PC-3 (cell line): ENCODE measurements around the gene SCAPER. TPM values are rescaled to one million over a fixed set of nuclear protein-coding genes. Genes with fewer than 3 reads are reported as not detected.
"Not testable (repeated sequence)": the region's sequence is repeated elsewhere in the genome, so short reads cannot be mapped to it uniquely, and the experiment has no call there.

Experiments used
- ATAC-seq: fragments of 200-7000 bp; cut with Tn5 transposase; 2 replicates; pipeline ENCODE4 v1.9.1; 2020; ENCODE audit warnings: mild to moderate bottlenecking, moderate library complexity
- BruUV-seq: library from RNA; stranded (reverse); fragments of 400-500 nt; replicated peaks from 2 replicates; lab custom pipeline; 2021; lab: Mats Ljungman, UMichigan
- CTCF ChIA-PET: fragments of 300-600 bp; sonication (Branson Sonifier 250); formaldehyde crosslinking; loops from one replicate; lab custom pipeline; 2022; ENCODE audit warnings: antibody characterized with exemption; lab: Charles Lee
- POLR2A ChIA-PET: fragments of 300-600 bp; sonication (Branson Sonifier 250); formaldehyde crosslinking; loops from one replicate; lab custom pipeline; 2022; ENCODE audit warnings: antibody characterized with exemption; ENCODE audit not compliant: unreplicated experiment; lab: Charles Lee
- DNase-seq: peaks from one replicate; pipeline ENCODE4 v3.0.0-alpha.2; 2015
- H2AFZ ChIP-seq: fragments of 300-600 bp; sonication (generic); 2 replicates; pipeline ENCODE4 v1.6.0; 2016; ENCODE audit warnings: antibody characterized with exemption, low read length
- H3F3A ChIP-seq: fragments of 300-600 bp; sonication (generic); one replicate; pipeline ENCODE4 v1.6.0; 2017; ENCODE audit warnings: antibody characterized with exemption, low read length, control low read depth, mild to moderate bottlenecking; ENCODE audit not compliant: unreplicated experiment
- H3K27ac ChIP-seq: fragments of 300-600 bp; sonication (generic); 2 replicates; pipeline ENCODE4 v1.5.1; 2016; ENCODE audit warnings: mild to moderate bottlenecking, low read length
- H3K27me3 ChIP-seq: fragments of 300-600 bp; sonication (generic); 2 replicates; pipeline ENCODE4 v1.6.1; 2016; ENCODE audit warnings: low read length, mixed read lengths
- H3K36me3 ChIP-seq: fragments of 300-600 bp; sonication (generic); 2 replicates; pipeline ENCODE4 v1.6.1; 2016; ENCODE audit warnings: low read depth, mixed run types, low read length, mixed read lengths
- H3K4me1 ChIP-seq: fragments of 300-600 bp; sonication (generic); 2 replicates; pipeline ENCODE4 v1.5.1; 2016; ENCODE audit warnings: low read length; ENCODE audit not compliant: insufficient read depth
- H3K4me2 ChIP-seq: fragments of 300-600 bp; sonication (generic); 2 replicates; pipeline ENCODE4 v1.6.0; 2016; ENCODE audit warnings: low read length
- H3K4me3 ChIP-seq: fragments of 300-600 bp; sonication (generic); 2 replicates; pipeline ENCODE4 v1.5.1; 2016; ENCODE audit warnings: mild to moderate bottlenecking, low read length, mixed read lengths
- H3K79me2 ChIP-seq: fragments of 300-600 bp; sonication (generic); 2 replicates; pipeline ENCODE4 v1.6.1; 2017; ENCODE audit warnings: low read length, mixed read lengths
- H3K9ac ChIP-seq: fragments of 300-600 bp; sonication (generic); 2 replicates; pipeline ENCODE4 v1.6.0; 2016; ENCODE audit warnings: mild to moderate bottlenecking, low read length
- H3K9me2 ChIP-seq: fragments of 300-600 bp; sonication (generic); replicated peaks from 2 replicates; pipeline ENCODE4 v1.6.1; 2016; ENCODE audit warnings: mixed run types, low read length, mixed read lengths
- H3K9me3 ChIP-seq: fragments of 300-600 bp; sonication (generic); 2 replicates; pipeline ENCODE4 v1.6.1; 2016; ENCODE audit warnings: low read length, mixed read lengths
- H4K20me1 ChIP-seq: fragments of 300-600 bp; sonication (generic); 2 replicates; pipeline ENCODE4 v1.6.1; 2016; ENCODE audit warnings: low read length, mixed read lengths
- CTCF ChIP-seq: fragments of 300-600 bp; sonication (generic); conservative IDR thresholded peaks from 2 replicates; pipeline ENCODE4 v1.5.1; 2017; ENCODE audit warnings: antibody characterized with exemption, low read depth, mild to moderate bottlenecking, low read length
- EZH2 ChIP-seq: fragments of 300-600 bp; sonication (generic); IDR thresholded peaks from one replicate; pipeline ENCODE4 v1.6.1; 2017; ENCODE audit warnings: antibody characterized with exemption, mild to moderate bottlenecking, low read length; ENCODE audit not compliant: unreplicated experiment
- EZH2phosphoT487 ChIP-seq: fragments of 300-600 bp; sonication (generic); IDR thresholded peaks from 2 replicates; pipeline ENCODE4 v1.6.1; 2018; ENCODE audit warnings: mild to moderate bottlenecking, antibody characterized with exemption, low read length, borderline replicate concordance
- intact Hi-C: fragments of 100-400 bp; cut with micrococcal nuclease; formaldehyde crosslinking; loops from 2 replicates; pipeline ENCODE4 v1.9.0; 2023
- total RNA-seq: library from RNA; depleted of rRNA; stranded (reverse); fragments of >200 nt; gene quantifications from 2 replicates; pipeline ENCODE4 v1.2.3, GENCODE V29; 2014

The SCAPER gene
- total RNA-seq, 1 experiment from 2014 or later: 6.0 TPM

DNA sequence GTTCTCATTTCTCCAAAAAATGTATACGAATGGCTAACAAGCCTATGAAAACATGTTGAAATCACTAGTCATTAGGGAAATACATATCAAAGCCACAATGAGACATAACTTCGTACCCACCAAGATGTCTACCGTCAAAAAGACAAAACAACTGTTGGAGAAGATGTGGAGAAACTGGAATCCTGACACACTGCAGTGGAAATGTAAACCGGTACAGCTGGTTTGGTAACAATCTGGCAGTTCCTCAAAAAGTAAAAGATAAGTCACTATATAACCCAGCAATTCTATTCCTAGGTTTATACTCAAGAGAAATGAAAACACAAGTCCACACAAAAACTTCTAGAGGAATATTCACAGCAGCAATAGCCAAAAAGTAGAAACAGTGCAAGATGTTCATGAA is 7.0 kb downstream of the SCAPER start:
- peaks cover 12% of the 10 kb centered on the region for H3K4me1 ChIP-seq
- H3K27me3 ChIP-seq: no peaks in the 10 kb centered on the region
- no peak overlapping the region for H3K4me3 ChIP-seq
- BruUV-seq: no TSS peak
- no peaks in the 10 kb centered on the region for H3F3A ChIP-seq
- no peak overlapping the region for H3K9ac ChIP-seq
- TF ChIP-seq EZH2 (no peak), EZH2phosphoT487 (no peak), CTCF (no peak)
- no peaks in the 10 kb centered on the region for H4K20me1 ChIP-seq
- H3K79me2 ChIP-seq: peaks cover 11% of the 10 kb centered on the region; the same call in 1 of the 2 replicates
- H2AFZ ChIP-seq: peak overlapping the region; percentile 46; the same call in 1 of the 2 replicates
- H3K4me2 ChIP-seq: peak overlapping the region; percentile 40
- ChIA-PET CTCF (no interaction called here), POLR2A (no interaction called here)
- no peak overlapping the region for H3K27ac ChIP-seq
- DNase-seq (peak; percentile 82), ATAC-seq (no peak; the same call in 1 of the 2 replicates)
- no peaks in the 10 kb centered on the region for H3K36me3 ChIP-seq
- no peaks in the 10 kb centered on the region for H3K9me3 ChIP-seq
- intact Hi-C loops: no loop called here
- H3K9me2 ChIP-seq: no peaks in the 10 kb centered on the region

- intact Hi-C loops: no loop called here
- H3F3A ChIP-seq: no peaks in the 10 kb centered on the region
- no peak overlapping the region for H3K4me2 ChIP-seq
- no peak for DNase-seq
- H3K4me1 ChIP-seq: peaks cover 12% of the 10 kb centered on the region
- BruUV-seq: no TSS peak
- ATAC-seq: no peak
- H3K9me2 ChIP-seq: no peaks in the 10 kb centered on the region
- TF ChIP-seq CTCF: no peak
- TF ChIP-seq EZH2phosphoT487: no peak
- no peak for TF ChIP-seq EZH2
- H3K36me3 ChIP-seq: no peaks in the 10 kb centered on the region
- CTCF ChIA-PET: no interaction called here
- POLR2A ChIA-PET: no interaction called here
- no peak overlapping the region for H3K9ac ChIP-seq
- 0 out of 2 replicates have a peak, but pooled peaks cover 4% of the 10 kb centered on the region for H3K79me2 ChIP-seq
- H2AFZ ChIP-seq: no peak overlapping the region
- H3K4me3 ChIP-seq: no peak overlapping the region
- no peaks in the 10 kb centered on the region for H3K27me3 ChIP-seq
- no peak overlapping the region for H3K27ac ChIP-seq
- no peaks in the 10 kb centered on the region for H3K9me3 ChIP-seq
- no peaks in the 10 kb centered on the region for H4K20me1 ChIP-seq
Observed at GRCh38 chr15:76894174-76894573, 11.0 kb downstream of the SCAPER start.

GRCh38 chr15:76892836-76893235 is 12.3 kb downstream of the SCAPER start:
- H3F3A ChIP-seq, H3K27ac ChIP-seq, H3K4me2 ChIP-seq, H2AFZ ChIP-seq, H3K36me3 ChIP-seq, BruUV-seq, POLR2A ChIA-PET, H3K4me3 ChIP-seq, ATAC-seq, H3K27me3 ChIP-seq, H3K9me3 ChIP-seq, H3K79me2 ChIP-seq, DNase-seq, H3K9me2 ChIP-seq, H4K20me1 ChIP-seq, CTCF ChIA-PET, H3K9ac ChIP-seq, intact Hi-C loops, H3K4me1 ChIP-seq: not testable (repeated sequence)

- CTCF ChIA-PET, DNase-seq, H3K4me1 ChIP-seq, ATAC-seq, intact Hi-C loops, H3K79me2 ChIP-seq, POLR2A ChIA-PET, H4K20me1 ChIP-seq, H3F3A ChIP-seq, H3K36me3 ChIP-seq, H3K27ac ChIP-seq, H3K4me2 ChIP-seq, H3K27me3 ChIP-seq, BruUV-seq, H3K4me3 ChIP-seq, H3K9me2 ChIP-seq, H3K9me3 ChIP-seq, H2AFZ ChIP-seq, H3K9ac ChIP-seq: not testable (repeated sequence)
Observed at GRCh38 chr15:76887280-76888141, 17.6 kb downstream of the SCAPER start.
